ENCODE results near the gene TUBGCP3.

TUBGCP3 gene

GRCh38 chr13:112572366-112572765 lies 15.6 kb downstream of the TUBGCP3 start:
- no peak overlapping the region for H3K4me3 ChIP-seq (IDR thresholded peaks at IDR 0.05; ENCODE audit: insufficient read depth, low read depth, low read length)
- H3K27me3 ChIP-seq (ENCODE audit: insufficient read depth, low read depth) = no peaks in the 10 kb centered on the region
- H3K4me2 ChIP-seq = no peak overlapping the region
- no peaks in the 10 kb centered on the region for H3K36me3 ChIP-seq (ENCODE audit: insufficient read depth)
- no peak overlapping the region for H3K9ac ChIP-seq
- TF ChIP-seq, protein P1, sequence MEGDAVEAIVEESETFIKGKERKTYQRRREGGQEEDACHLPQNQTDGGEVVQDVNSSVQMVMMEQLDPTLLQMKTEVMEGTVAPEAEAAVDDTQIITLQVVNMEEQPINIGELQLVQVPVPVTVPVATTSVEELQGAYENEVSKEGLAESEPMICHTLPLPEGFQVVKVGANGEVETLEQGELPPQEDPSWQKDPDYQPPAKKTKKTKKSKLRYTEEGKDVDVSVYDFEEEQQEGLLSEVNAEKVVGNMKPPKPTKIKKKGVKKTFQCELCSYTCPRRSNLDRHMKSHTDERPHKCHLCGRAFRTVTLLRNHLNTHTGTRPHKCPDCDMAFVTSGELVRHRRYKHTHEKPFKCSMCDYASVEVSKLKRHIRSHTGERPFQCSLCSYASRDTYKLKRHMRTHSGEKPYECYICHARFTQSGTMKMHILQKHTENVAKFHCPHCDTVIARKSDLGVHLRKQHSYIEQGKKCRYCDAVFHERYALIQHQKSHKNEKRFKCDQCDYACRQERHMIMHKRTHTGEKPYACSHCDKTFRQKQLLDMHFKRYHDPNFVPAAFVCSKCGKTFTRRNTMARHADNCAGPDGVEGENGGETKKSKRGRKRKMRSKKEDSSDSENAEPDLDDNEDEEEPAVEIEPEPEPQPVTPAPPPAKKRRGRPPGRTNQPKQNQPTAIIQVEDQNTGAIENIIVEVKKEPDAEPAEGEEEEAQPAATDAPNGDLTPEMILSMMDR (conservative IDR thresholded peaks at IDR 0.05; ENCODE audit: low read depth, low read length) = no peak
- peaks cover 83% of the 10 kb centered on the region for H3K79me2 ChIP-seq (ENCODE audit: insufficient read depth, low read depth)
- 0 out of 2 replicates have a peak, but pooled peaks cover 14% of the 10 kb centered on the region for H4K20me1 ChIP-seq (ENCODE audit: insufficient read depth)
- no peak overlapping the region for H2AFZ ChIP-seq (ENCODE audit: low read depth)
- H3K27ac ChIP-seq = no peak overlapping the region
- peaks cover 44% of the 10 kb centered on the region for H3K4me1 ChIP-seq (ENCODE audit: low read depth, poor library complexity, severe bottlenecking)

- no peak overlapping the region for H3K4me2 ChIP-seq
- no peaks in the 10 kb centered on the region for H3K36me3 ChIP-seq (ENCODE audit: insufficient read depth)
- TF ChIP-seq, protein P1 (conservative IDR thresholded peaks at IDR 0.05; ENCODE audit: low read depth, low read length) = no peak
- H3K27ac ChIP-seq = no peak overlapping the region
- no peaks in the 10 kb centered on the region for H3K27me3 ChIP-seq (ENCODE audit: insufficient read depth, low read depth)
- H4K20me1 ChIP-seq (ENCODE audit: insufficient read depth) = 0 out of 2 replicates have a peak, but pooled peaks cover 8% of the 10 kb centered on the region
- H3K4me1 ChIP-seq (ENCODE audit: low read depth, poor library complexity, severe bottlenecking) = peaks cover 20% of the 10 kb centered on the region
- no peak overlapping the region for H2AFZ ChIP-seq (ENCODE audit: low read depth)
- peaks cover 66% of the 10 kb centered on the region for H3K79me2 ChIP-seq (ENCODE audit: insufficient read depth, low read depth)
- no peak overlapping the region for H3K9ac ChIP-seq
- no peak overlapping the region for H3K4me3 ChIP-seq (IDR thresholded peaks at IDR 0.05; ENCODE audit: insufficient read depth, low read depth, low read length)
These were observed 18.1 kb downstream of the TUBGCP3 start for GRCh38 chr13:112569821-112570220.

- H3K27me3 ChIP-seq (ENCODE audit: insufficient read depth, low read depth) = no peaks in the 10 kb centered on the region
- no peak overlapping the region for H2AFZ ChIP-seq (ENCODE audit: low read depth)
- H3K9ac ChIP-seq = no peak overlapping the region
- H3K4me3 ChIP-seq (IDR thresholded peaks at IDR 0.05; ENCODE audit: insufficient read depth, low read depth, low read length) = no peak overlapping the region
- no peak overlapping the region for H3K4me2 ChIP-seq
- no peaks in the 10 kb centered on the region for H4K20me1 ChIP-seq (ENCODE audit: insufficient read depth)
- H3K4me1 ChIP-seq (ENCODE audit: low read depth, poor library complexity, severe bottlenecking) = no peaks in the 10 kb centered on the region
- H3K27ac ChIP-seq = no peak overlapping the region
- TF ChIP-seq, protein P1 (conservative IDR thresholded peaks at IDR 0.05; ENCODE audit: low read depth, low read length) = no peak
- no peaks in the 10 kb centered on the region for H3K36me3 ChIP-seq (ENCODE audit: insufficient read depth)
- peaks cover 41% of the 10 kb centered on the region; the same call in 1 of the 2 replicates for H3K79me2 ChIP-seq (ENCODE audit: insufficient read depth, low read depth)
These were observed 20.6 kb downstream of the TUBGCP3 start for GRCh38 chr13:112567161-112567862.

DNA sequence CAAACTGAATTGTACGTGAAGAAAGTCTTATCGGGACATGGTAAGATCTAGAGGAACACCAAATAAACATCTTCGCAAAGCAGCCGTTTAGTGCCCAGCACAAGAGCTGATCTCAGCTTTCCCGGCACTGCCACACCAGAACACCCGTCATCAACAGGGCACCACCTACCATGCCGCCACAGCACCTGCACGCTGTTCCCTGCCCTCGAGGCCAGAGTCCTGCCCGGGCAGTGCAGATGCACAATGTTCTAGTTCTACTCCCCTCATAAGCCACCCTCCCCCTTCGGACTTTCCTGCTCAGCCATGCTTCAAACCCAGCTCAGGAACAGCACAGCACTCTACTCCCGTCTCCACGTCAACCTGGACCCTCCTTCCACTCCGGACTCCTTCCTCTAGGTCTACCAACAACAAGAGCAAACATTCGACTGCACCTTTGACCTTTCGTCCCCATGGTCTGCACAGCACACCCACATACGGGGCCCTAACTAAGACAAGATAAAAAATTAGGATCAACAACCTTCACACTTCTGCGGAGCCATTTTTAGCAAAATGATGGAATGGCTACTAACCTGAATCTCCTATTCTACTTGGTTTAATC lies 25.1 kb downstream of the TUBGCP3 start:
- TF ChIP-seq, protein P1 (conservative IDR thresholded peaks at IDR 0.05; ENCODE audit: low read depth, low read length) = no peak
- no peaks in the 10 kb centered on the region for H3K36me3 ChIP-seq (ENCODE audit: insufficient read depth)
- H3K4me3 ChIP-seq (IDR thresholded peaks at IDR 0.05; ENCODE audit: insufficient read depth, low read depth, low read length) = no peak overlapping the region
- H3K4me2 ChIP-seq = no peak overlapping the region
- no peak overlapping the region for H3K9ac ChIP-seq
- H3K27me3 ChIP-seq (ENCODE audit: insufficient read depth, low read depth) = no peaks in the 10 kb centered on the region
- H4K20me1 ChIP-seq (ENCODE audit: insufficient read depth) = no peaks in the 10 kb centered on the region
- no peaks in the 10 kb centered on the region for H3K4me1 ChIP-seq (ENCODE audit: low read depth, poor library complexity, severe bottlenecking)
- no peak overlapping the region for H2AFZ ChIP-seq (ENCODE audit: low read depth)
- H3K27ac ChIP-seq = no peak overlapping the region
- peaks cover 20% of the 10 kb centered on the region; the same call in 1 of the 2 replicates for H3K79me2 ChIP-seq (ENCODE audit: insufficient read depth, low read depth)
